Activated T-helper 17 cell treated with anti-CD3 and anti-CD28 coated beads, Interleukin-2, amount 50 U/mL, for 72 hours (primary cell): Measurements from ENCODE around the gene ZNF177. TPM values are rescaled to one million over a fixed set of nuclear protein-coding genes. Genes with fewer than 3 reads are reported as not detected.
A peak's percentile ranks its signal among the peaks of the same experiment; 100 is the strongest.
"Not testable (repeated sequence)": the region's sequence is repeated elsewhere in the genome, so short reads cannot be mapped to it uniquely, and the experiment has no call there.

Experiments
- ATAC-seq: fragments of 150-1000 bp; cut with Tn5 transposase; replicated peaks from 2 replicates; pipeline ENCODE4 v1.10.0; 2021; ENCODE audit warnings: mild to moderate bottlenecking, moderate library complexity
- H3K27ac Mint-ChIP-seq: one replicate; pipeline ENCODE4 v1.8.0; 2022; ENCODE audit warnings: mixed read lengths
- H3K27me3 Mint-ChIP-seq: one replicate; pipeline ENCODE4 v1.8.0; 2022; ENCODE audit warnings: mixed read lengths
- H3K36me3 Mint-ChIP-seq: one replicate; pipeline ENCODE4 v1.8.0; 2022; ENCODE audit warnings: low read depth, mild to moderate bottlenecking, mixed read lengths
- H3K4me1 Mint-ChIP-seq: one replicate; pipeline ENCODE4 v1.8.0; 2022; ENCODE audit warnings: mixed read lengths
- H3K4me3 Mint-ChIP-seq: one replicate; pipeline ENCODE4 v1.8.0; 2022; ENCODE audit warnings: mild to moderate bottlenecking, mixed read lengths
- H3K9me3 Mint-ChIP-seq: one replicate; pipeline ENCODE4 v1.8.0; 2022; ENCODE audit warnings: mixed read lengths
- total RNA-seq, 2 donors: library from RNA; stranded (reverse); gene quantifications; one replicate each; pipeline ENCODE4 v1.2.3, GENCODE V29; 2022

The ZNF177 gene
- total RNA-seq = 1 to 10 TPM in 1 of 2 donors, under 1 TPM in 1; 0.35 to 1.8 TPM

GRCh38 chr19:9362905-9363304, at the start of gene ZNF177:
TSS of gene ZNF177 (plus strand) at chr19:9363013. CDS start at chr19:9378312, 15,299 bp downstream.
- H3K9me3 Mint-ChIP-seq = peaks cover 34% of the 10 kb centered on the region
- no peak for ATAC-seq
- H3K4me3 Mint-ChIP-seq = no peak within 1 kb of the TSS
- peaks cover 7% of the 10 kb centered on the region for H3K27me3 Mint-ChIP-seq
- peaks cover 30% of the 10 kb centered on the region for H3K36me3 Mint-ChIP-seq
- H3K4me1 Mint-ChIP-seq = no peaks in the 10 kb centered on the region
- no peak within 1 kb of the TSS for H3K27ac Mint-ChIP-seq

GRCh38 chr19:9313756-9314155, 49.1 kb upstream of the ZNF177 start:
- Mint-ChIP-seq H3K4me3 (no peak overlapping the region), H3K27ac (no peak overlapping the region), H3K9me3 (peaks cover 10% of the 10 kb centered on the region), H3K27me3 (no peaks in the 10 kb centered on the region), H3K36me3 (peaks cover 7% of the 10 kb centered on the region), H3K4me1 (no peaks in the 10 kb centered on the region)
- ATAC-seq = no peak

- H3K4me3 Mint-ChIP-seq = no peak overlapping the region
- no peaks in the 10 kb centered on the region for H3K27me3 Mint-ChIP-seq
These were observed 41.5 kb upstream of the ZNF177 start for GRCh38 chr19:9321338-9321737.

GRCh38 chr19:9321756-9322155, 41.1 kb upstream of the ZNF177 start:
- H3K27me3 Mint-ChIP-seq, H3K27ac Mint-ChIP-seq, H3K9me3 Mint-ChIP-seq, H3K4me3 Mint-ChIP-seq, ATAC-seq, H3K4me1 Mint-ChIP-seq: not testable (repeated sequence)
- H3K36me3 Mint-ChIP-seq = peaks cover 26% of the 10 kb centered on the region

More at GRCh38 chr19:9321338-9321737, 41.5 kb upstream of the ZNF177 start:
- Mint-ChIP-seq H3K9me3 (no peaks in the 10 kb centered on the region), H3K27ac (no peak overlapping the region), H3K36me3 (peaks cover 25% of the 10 kb centered on the region), H3K4me1 (peaks cover 8% of the 10 kb centered on the region)
- ATAC-seq = no peak

- H3K27ac Mint-ChIP-seq, H3K27me3 Mint-ChIP-seq, H3K9me3 Mint-ChIP-seq, H3K4me1 Mint-ChIP-seq, ATAC-seq: not testable (repeated sequence)
- Mint-ChIP-seq H3K36me3 (peaks cover 27% of the 10 kb centered on the region), H3K4me3 (peak overlapping the region; percentile 89)
These were observed 40.6 kb upstream of the ZNF177 start for GRCh38 chr19:9322201-9322600.

- peaks cover 40% of the 10 kb centered on the region for H3K36me3 Mint-ChIP-seq
- peaks cover 8% of the 10 kb centered on the region for H3K4me1 Mint-ChIP-seq
- ATAC-seq = peak; percentile 77
- peak overlapping the region; percentile 89 for H3K4me3 Mint-ChIP-seq
- H3K27ac Mint-ChIP-seq = peak overlapping the region; percentile 93
- H3K9me3 Mint-ChIP-seq = no peaks in the 10 kb centered on the region
- no peaks in the 10 kb centered on the region for H3K27me3 Mint-ChIP-seq
These were observed 39.3 kb upstream of the ZNF177 start for GRCh38 chr19:9323557-9323918.

GRCh38 chr19:9323919-9324583, 38.8 kb upstream of the ZNF177 start, which contains the start of gene ZNF559:
TSS of gene ZNF559 (plus strand) at chr19:9324179. CDS start at chr19:9338550, 14,371 bp downstream.
- Mint-ChIP-seq H3K9me3 (no peaks in the 10 kb centered on the region), H3K4me3 (peak within 1 kb of the TSS; percentile 89), H3K4me1 (peaks cover 8% of the 10 kb centered on the region), H3K27me3 (no peaks in the 10 kb centered on the region), H3K27ac (peak within 1 kb of the TSS; percentile 93), H3K36me3 (peaks cover 45% of the 10 kb centered on the region)
- ATAC-seq = peak; percentile 99

- no peaks in the 10 kb centered on the region for H3K27me3 Mint-ChIP-seq
- H3K4me1 Mint-ChIP-seq = peaks cover 8% of the 10 kb centered on the region
- H3K36me3 Mint-ChIP-seq = peaks cover 50% of the 10 kb centered on the region
- peak overlapping the region; percentile 93 for H3K27ac Mint-ChIP-seq
- H3K9me3 Mint-ChIP-seq = no peaks in the 10 kb centered on the region
- H3K4me3 Mint-ChIP-seq = peak overlapping the region; percentile 89
- no peak for ATAC-seq
These were observed 38.2 kb upstream of the ZNF177 start for GRCh38 chr19:9324584-9324962.

GRCh38 chr19:9329999-9330398, 32.8 kb upstream of the ZNF177 start:
- H3K4me1 Mint-ChIP-seq = no peaks in the 10 kb centered on the region
- no peaks in the 10 kb centered on the region for H3K27me3 Mint-ChIP-seq
- no peak overlapping the region for H3K27ac Mint-ChIP-seq
- peaks cover 81% of the 10 kb centered on the region for H3K36me3 Mint-ChIP-seq
- no peak for ATAC-seq
- H3K4me3 Mint-ChIP-seq = no peak overlapping the region
- H3K9me3 Mint-ChIP-seq = peaks cover 13% of the 10 kb centered on the region

GRCh38 chr19:9342610-9343304, 20.1 kb upstream of the ZNF177 start:
- Mint-ChIP-seq H3K36me3 (peaks cover 74% of the 10 kb centered on the region), H3K9me3 (peaks cover 42% of the 10 kb centered on the region)
- no peak for ATAC-seq

GRCh38 chr19:9345005-9345404, 17.8 kb upstream of the ZNF177 start:
- Mint-ChIP-seq H3K4me3 (no peak overlapping the region), H3K27me3 (no peaks in the 10 kb centered on the region), H3K36me3 (peaks cover 70% of the 10 kb centered on the region), H3K4me1 (no peaks in the 10 kb centered on the region), H3K9me3 (peaks cover 46% of the 10 kb centered on the region), H3K27ac (no peak overlapping the region)
- no peak for ATAC-seq

More at GRCh38 chr19:9342610-9343304, 20.1 kb upstream of the ZNF177 start:
- H3K27me3 Mint-ChIP-seq = no peaks in the 10 kb centered on the region
- no peaks in the 10 kb centered on the region for H3K4me1 Mint-ChIP-seq
- no peak overlapping the region for H3K27ac Mint-ChIP-seq
- no peak overlapping the region for H3K4me3 Mint-ChIP-seq

- no peak for ATAC-seq
- no peak overlapping the region for H3K27ac Mint-ChIP-seq
- no peaks in the 10 kb centered on the region for H3K4me1 Mint-ChIP-seq
- peaks cover 38% of the 10 kb centered on the region for H3K9me3 Mint-ChIP-seq
- H3K27me3 Mint-ChIP-seq = no peaks in the 10 kb centered on the region
- no peak overlapping the region for H3K4me3 Mint-ChIP-seq
- peaks cover 43% of the 10 kb centered on the region for H3K36me3 Mint-ChIP-seq
These were observed 14.6 kb upstream of the ZNF177 start for GRCh38 chr19:9348253-9348652.

GRCh38 chr19:9348671-9349070, 14.1 kb upstream of the ZNF177 start:
- H3K4me1 Mint-ChIP-seq = no peaks in the 10 kb centered on the region
- H3K4me3 Mint-ChIP-seq = no peak overlapping the region
- H3K9me3 Mint-ChIP-seq = peaks cover 34% of the 10 kb centered on the region
- H3K27ac Mint-ChIP-seq = no peak overlapping the region
- no peaks in the 10 kb centered on the region for H3K27me3 Mint-ChIP-seq
- peaks cover 39% of the 10 kb centered on the region for H3K36me3 Mint-ChIP-seq
- ATAC-seq = no peak

- Mint-ChIP-seq H3K4me3 (no peak overlapping the region), H3K4me1 (no peaks in the 10 kb centered on the region), H3K27ac (no peak overlapping the region), H3K27me3 (no peaks in the 10 kb centered on the region), H3K36me3 (peaks cover 25% of the 10 kb centered on the region), H3K9me3 (peaks cover 33% of the 10 kb centered on the region)
- no peak for ATAC-seq
These were observed 10.3 kb upstream of the ZNF177 start for GRCh38 chr19:9352505-9352904.

GRCh38 chr19:9353011-9353410, 9.8 kb upstream of the ZNF177 start:
- H3K27ac Mint-ChIP-seq = no peak overlapping the region
- peaks cover 25% of the 10 kb centered on the region for H3K36me3 Mint-ChIP-seq
- H3K4me3 Mint-ChIP-seq = no peak overlapping the region
- H3K4me1 Mint-ChIP-seq = no peaks in the 10 kb centered on the region
- no peak for ATAC-seq
- peaks cover 35% of the 10 kb centered on the region for H3K9me3 Mint-ChIP-seq
- no peaks in the 10 kb centered on the region for H3K27me3 Mint-ChIP-seq
